Uterus (tissue), 4 donors: Measurements from ENCODE around the gene CCL2. TPM values are rescaled to one million over a fixed set of nuclear protein-coding genes. Genes with fewer than 3 reads are reported as not detected.

ENCODE experiments used
- DNase-seq, 2 donors: peaks; one replicate each; pipeline ENCODE4 v3.0.0-alpha.2; 2019 to 2020
- H3K27ac ChIP-seq, 2 donors: fragments of 200-600 bp; sonication (generic); 1 replicate in 1 of 2; 2 replicates in 1 of 2; pipeline ENCODE4 v1.5.1; 2016 to 2018
- H3K27me3 ChIP-seq, 2 donors: fragments of 200-600 bp; sonication (generic); one replicate each; pipeline ENCODE4 v1.5.1; 2018 to 2019; ENCODE audit warnings: control low read depth in 1 of 2
- H3K36me3 ChIP-seq, 2 donors: fragments of 200-600 bp; sonication (generic); one replicate each; pipeline ENCODE4 v1.5.1; 2019; ENCODE audit warnings: control low read depth in 1 of 2
- H3K4me1 ChIP-seq, 2 donors: fragments of 200-600 bp; sonication (generic); one replicate each; pipeline ENCODE4 v1.5.1; 2018 to 2019; ENCODE audit warnings: control low read depth in 1 of 2
- H3K4me3 ChIP-seq, 2 donors: fragments of 200-600 bp; sonication (generic); 1 replicate in 1 of 2; 2 replicates in 1 of 2; pipeline ENCODE4 v1.5.1; 2018 to 2019; ENCODE audit warnings: mild to moderate bottlenecking in 1 of 2
- H3K9me3 ChIP-seq, 2 donors: fragments of 200-600 bp; sonication (generic); one replicate each; pipeline ENCODE4 v1.5.1; 2019; ENCODE audit warnings: control low read depth in 1 of 2
- CTCF ChIP-seq, 4 experiments: fragments of 200-600 bp in 2 of 4; fragments of 450-650 bp in 2 of 4; sonication (generic) in 2 of 4; IDR thresholded peaks; one replicate each; pipeline ENCODE4 v1.5.1; 2016 to 2019; ENCODE audit warnings: antibody characterized with exemption in 4 of 4, mild to moderate bottlenecking in 2 of 4, moderate library complexity in 1 of 4
- POLR2A ChIP-seq, 2 donors: fragments of 450-650 bp; IDR thresholded peaks; one replicate each; pipeline ENCODE4 v1.6.1; 2016; ENCODE audit warnings: antibody characterized with exemption in 2 of 2, mild to moderate bottlenecking in 1 of 2, moderate library complexity in 1 of 2
- intact Hi-C: fragments of 100-400 bp; cut with DNase I; formaldehyde crosslinking; loops from one replicate; pipeline ENCODE4 v1.15.1; 2023; ENCODE audit warnings: low total_unique reads
- total RNA-seq, 4 donors: library from RNA; depleted of rRNA in 3 of 4; stranded (reverse); fragments of >200 nt in 3 of 4; gene quantifications; one replicate each; pipeline versions ENCODE4 v1.1.0 to v1.2.4, GENCODE V29; 2014 to 2023
- donor health status: DM: yes; HTN: yes; CAD: no.

Gene CCL2
- total RNA-seq, result 10 to 100 TPM in 2 of 4 donors, 1 to 10 TPM in 1, under 1 TPM in 1; 0.77 to 30.3 (median 8.9) TPM

- H3K36me3 ChIP-seq, result no peaks in the 10 kb centered on the region
- DNase-seq, result peak; percentile 77 to 81
- intact Hi-C loops, result no loop called here
- TF ChIP-seq POLR2A (IDR thresholded peaks at IDR 0.05) (peak in 1 of 2 donors; percentile 63), CTCF (IDR thresholded peaks at IDR 0.05) (no peak)
- peaks cover 18 to 38% of the 10 kb centered on the region in 2 donors for H3K4me1 ChIP-seq
- no peaks in the 10 kb centered on the region for H3K9me3 ChIP-seq
- H3K4me3 ChIP-seq, result peak within 1 kb of the TSS; percentile 18 to 28
- H3K27me3 ChIP-seq, result no peaks in the 10 kb centered on the region
- H3K27ac ChIP-seq, result peak within 1 kb of the TSS; percentile 80 to 88
Observed at GRCh38 chr17:34254651-34255380, at the start of gene CCL2. CCL2 (plus strand) TSS chr17:34255285; CDS start chr17:34255350, 65 bp downstream.

DNA sequence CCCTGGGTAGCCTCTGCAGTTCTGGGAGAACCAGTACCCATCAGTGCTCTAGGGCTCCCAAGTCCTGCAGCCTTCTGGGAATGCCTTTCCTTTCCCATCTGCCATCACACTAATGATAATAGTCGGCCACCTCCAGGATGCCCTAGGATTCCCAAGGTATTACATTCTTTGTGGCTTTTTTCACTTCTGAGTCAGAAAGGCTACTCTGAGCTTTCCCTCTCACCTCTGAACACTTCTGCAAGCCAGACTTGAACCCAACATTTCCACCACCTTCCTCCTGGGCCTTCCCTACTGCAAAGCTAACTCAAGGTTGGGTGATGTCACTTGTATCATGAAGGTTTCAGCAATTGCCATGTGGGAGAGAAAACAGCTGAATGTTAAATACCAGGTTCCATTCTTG, 49.7 kb upstream of the CCL2 start:
- intact Hi-C loops, result no loop called here
- no peak overlapping the region for H3K4me3 ChIP-seq
- H3K27me3 ChIP-seq, result no peaks in the 10 kb centered on the region
- TF ChIP-seq POLR2A (IDR thresholded peaks at IDR 0.05) (no peak), CTCF (IDR thresholded peaks at IDR 0.05) (no peak)
- no peaks in the 10 kb centered on the region for H3K36me3 ChIP-seq
- no peak overlapping the region for H3K27ac ChIP-seq
- no peaks in the 10 kb centered on the region for H3K4me1 ChIP-seq
- no peaks in the 10 kb centered on the region for H3K9me3 ChIP-seq
- DNase-seq, result no peak

GRCh38 chr17:34206569-34206968, 48.5 kb upstream of the CCL2 start:
- intact Hi-C loops, result no loop called here
- no peak overlapping the region for H3K4me3 ChIP-seq

DNA sequence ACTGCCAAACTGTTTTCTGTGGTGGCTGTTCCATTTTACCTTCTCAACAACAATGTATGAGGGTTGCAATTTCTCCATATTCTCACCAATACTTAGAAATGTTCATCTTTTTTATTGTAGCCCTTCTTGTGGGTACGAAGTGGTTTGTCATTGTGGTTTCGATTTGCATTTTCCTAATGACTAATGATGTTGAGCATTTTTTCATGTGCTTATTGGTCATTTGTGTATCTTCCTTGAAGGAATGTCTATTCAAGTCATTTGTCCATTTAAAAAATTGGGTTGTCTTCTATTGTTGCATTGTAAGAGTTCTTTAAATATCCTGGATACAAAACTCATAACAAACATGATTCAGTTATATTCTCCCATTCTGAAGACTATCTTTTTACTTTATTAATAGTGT, 47.5 kb upstream of the CCL2 start:
- intact Hi-C loops, result no loop called here

More at GRCh38 chr17:34206569-34206968, 48.5 kb upstream of the CCL2 start:
- Histone ChIP-seq H3K36me3 (no peaks in the 10 kb centered on the region), H3K27me3 (no peaks in the 10 kb centered on the region), H3K9me3 (no peaks in the 10 kb centered on the region), H3K4me1 (no peaks in the 10 kb centered on the region), H3K27ac (no peak overlapping the region)
- no peak for DNase-seq
- no peak for TF ChIP-seq CTCF (IDR thresholded peaks at IDR 0.05)
- no peak for TF ChIP-seq POLR2A (IDR thresholded peaks at IDR 0.05)

More for the DNA sequence above, 47.5 kb upstream of the CCL2 start:
- H3K9me3 ChIP-seq, result no peaks in the 10 kb centered on the region
- no peak for DNase-seq
- no peak for TF ChIP-seq POLR2A (IDR thresholded peaks at IDR 0.05)
- no peak for TF ChIP-seq CTCF (IDR thresholded peaks at IDR 0.05)
- H3K4me1 ChIP-seq, result no peaks in the 10 kb centered on the region
- H3K36me3 ChIP-seq, result no peaks in the 10 kb centered on the region
- H3K27ac ChIP-seq, result no peak overlapping the region
- no peak overlapping the region for H3K4me3 ChIP-seq
- no peaks in the 10 kb centered on the region for H3K27me3 ChIP-seq
